ENCODE data around the gene PPP4R2.

The PPP4R2 gene, protein sequence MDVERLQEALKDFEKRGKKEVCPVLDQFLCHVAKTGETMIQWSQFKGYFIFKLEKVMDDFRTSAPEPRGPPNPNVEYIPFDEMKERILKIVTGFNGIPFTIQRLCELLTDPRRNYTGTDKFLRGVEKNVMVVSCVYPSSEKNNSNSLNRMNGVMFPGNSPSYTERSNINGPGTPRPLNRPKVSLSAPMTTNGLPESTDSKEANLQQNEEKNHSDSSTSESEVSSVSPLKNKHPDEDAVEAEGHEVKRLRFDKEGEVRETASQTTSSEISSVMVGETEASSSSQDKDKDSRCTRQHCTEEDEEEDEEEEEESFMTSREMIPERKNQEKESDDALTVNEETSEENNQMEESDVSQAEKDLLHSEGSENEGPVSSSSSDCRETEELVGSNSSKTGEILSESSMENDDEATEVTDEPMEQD

GRCh38 chr3:72996473-72997333 is at the start of gene PPP4R2:
PPP4R2 (plus strand) TSS chr3:72996811; CDS start chr3:72997038, 227 bp downstream.
- H3K4me3 ChIP-seq (ENCODE audit: low read depth, low read length) = peak within 1 kb of the TSS; percentile 90
- TF ChIP-seq, protein P1, sequence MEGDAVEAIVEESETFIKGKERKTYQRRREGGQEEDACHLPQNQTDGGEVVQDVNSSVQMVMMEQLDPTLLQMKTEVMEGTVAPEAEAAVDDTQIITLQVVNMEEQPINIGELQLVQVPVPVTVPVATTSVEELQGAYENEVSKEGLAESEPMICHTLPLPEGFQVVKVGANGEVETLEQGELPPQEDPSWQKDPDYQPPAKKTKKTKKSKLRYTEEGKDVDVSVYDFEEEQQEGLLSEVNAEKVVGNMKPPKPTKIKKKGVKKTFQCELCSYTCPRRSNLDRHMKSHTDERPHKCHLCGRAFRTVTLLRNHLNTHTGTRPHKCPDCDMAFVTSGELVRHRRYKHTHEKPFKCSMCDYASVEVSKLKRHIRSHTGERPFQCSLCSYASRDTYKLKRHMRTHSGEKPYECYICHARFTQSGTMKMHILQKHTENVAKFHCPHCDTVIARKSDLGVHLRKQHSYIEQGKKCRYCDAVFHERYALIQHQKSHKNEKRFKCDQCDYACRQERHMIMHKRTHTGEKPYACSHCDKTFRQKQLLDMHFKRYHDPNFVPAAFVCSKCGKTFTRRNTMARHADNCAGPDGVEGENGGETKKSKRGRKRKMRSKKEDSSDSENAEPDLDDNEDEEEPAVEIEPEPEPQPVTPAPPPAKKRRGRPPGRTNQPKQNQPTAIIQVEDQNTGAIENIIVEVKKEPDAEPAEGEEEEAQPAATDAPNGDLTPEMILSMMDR (IDR thresholded peaks at IDR 0.05; ENCODE audit: low read depth, low read length) = no peak

GRCh38 chr3:72947715-72948490 is 48.7 kb upstream of the PPP4R2 start:
- TF ChIP-seq, protein P1 (IDR thresholded peaks at IDR 0.05; ENCODE audit: low read depth, low read length) = no peak
- H3K4me3 ChIP-seq (ENCODE audit: low read depth, low read length) = no peak overlapping the region

GRCh38 chr3:72949016-72949415 is 47.6 kb upstream of the PPP4R2 start:
- no peak overlapping the region for H3K4me3 ChIP-seq (ENCODE audit: low read depth, low read length)
- TF ChIP-seq, protein P1 (IDR thresholded peaks at IDR 0.05; ENCODE audit: low read depth, low read length) = no peak

GRCh38 chr3:72950372-72950771 is 46.2 kb upstream of the PPP4R2 start:
- TF ChIP-seq, protein P1 (IDR thresholded peaks at IDR 0.05; ENCODE audit: low read depth, low read length) = no peak
- H3K4me3 ChIP-seq (ENCODE audit: low read depth, low read length) = no peak overlapping the region

DNA sequence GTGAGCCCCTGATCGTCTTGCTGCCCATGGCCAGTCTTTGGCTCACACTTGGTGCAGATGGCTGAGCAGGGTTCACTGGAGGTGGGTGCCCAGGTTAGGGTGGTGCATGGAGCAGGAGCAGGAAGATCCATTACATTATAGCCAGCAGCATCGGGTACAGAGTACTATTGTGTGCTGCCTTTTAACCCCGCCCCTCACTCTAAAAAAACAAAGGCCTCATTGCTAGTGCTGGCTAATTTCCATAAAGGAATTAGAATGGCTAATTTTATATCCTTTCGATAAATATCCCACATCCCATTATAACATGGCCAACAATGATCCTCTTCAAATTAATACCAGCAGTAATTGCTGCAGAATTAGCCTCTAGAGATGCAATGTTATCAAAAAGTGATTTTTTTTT is 45.8 kb upstream of the PPP4R2 start:
- no peak overlapping the region for H3K4me3 ChIP-seq (ENCODE audit: low read depth, low read length)
- TF ChIP-seq, protein P1 (IDR thresholded peaks at IDR 0.05; ENCODE audit: low read depth, low read length) = no peak

GRCh38 chr3:72951259-72951722 is 45.3 kb upstream of the PPP4R2 start:
- no peak overlapping the region for H3K4me3 ChIP-seq (ENCODE audit: low read depth, low read length)
- TF ChIP-seq, protein P1 (IDR thresholded peaks at IDR 0.05; ENCODE audit: low read depth, low read length) = no peak
